ENCODE measurements around the gene OPN1MW3. TPM values are rescaled to one million over a fixed set of nuclear protein-coding genes. Genes with fewer than 3 reads are reported as not detected.
"Not testable (repeated sequence)": the region's sequence is repeated elsewhere in the genome, so short reads cannot be mapped to it uniquely, and the experiment has no call there.

The OPN1MW3 gene
- total and polyA plus RNA-seq, 2 experiments from 2014 or later: not detected

DNA sequence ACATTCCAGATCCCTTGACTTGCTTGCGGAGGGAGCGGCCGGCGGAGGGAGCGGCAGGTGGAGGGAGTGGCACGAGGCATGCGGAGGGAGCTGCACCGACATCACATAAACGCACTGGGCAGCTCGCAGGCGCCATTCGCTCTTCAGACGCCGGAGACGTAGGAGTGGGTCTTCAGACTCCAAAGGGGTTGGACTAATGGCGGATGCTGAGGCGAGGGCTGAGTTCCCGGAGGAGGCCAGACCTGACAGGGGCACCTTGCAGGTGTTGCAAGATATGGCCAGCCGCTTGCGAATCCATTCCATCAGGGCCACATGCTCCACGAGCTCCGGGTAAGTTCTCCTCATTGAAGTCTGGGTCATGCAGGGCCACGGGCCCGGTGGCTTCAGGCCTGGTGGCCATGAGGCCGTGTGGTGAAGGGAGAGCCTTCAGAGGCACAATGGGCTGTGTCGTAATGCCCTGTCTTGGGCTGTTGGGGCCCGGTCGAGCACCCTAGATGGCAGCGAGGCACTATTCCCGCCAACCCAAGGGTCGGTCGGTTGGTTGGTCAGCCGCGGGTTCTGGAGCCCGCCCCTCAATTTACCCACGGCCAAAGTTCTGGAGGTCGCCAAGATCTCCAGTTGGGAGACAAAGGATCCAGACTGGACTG lies 38.4 kb downstream of the OPN1MW3 start, which contains the start of gene TKTL1:
TSS of gene TKTL1 (plus strand) at position 132 of the 647 bp plus-strand sequence. CDS start at position 197, 65 bp downstream.
- no peaks in the 10 kb centered on the region for H3K36me3 ChIP-seq (ENCODE audit: low read depth)
- no peak within 1 kb of the TSS for H2AFZ ChIP-seq
- H4K20me1 ChIP-seq (ENCODE audit: insufficient read depth): no peaks in the 10 kb centered on the region
- H3K4me1 ChIP-seq (ENCODE audit: insufficient read depth): no peaks in the 10 kb centered on the region
- H3K27ac ChIP-seq: no peak within 1 kb of the TSS
- no peaks in the 10 kb centered on the region for H3K9me3 ChIP-seq (ENCODE audit: low read depth)
- no peaks in the 10 kb centered on the region for H3K79me2 ChIP-seq (ENCODE audit: insufficient read depth)
- TF ChIP-seq EZH2phosphoT487 (IDR thresholded peaks at IDR 0.05; ENCODE audit: insufficient read depth, low read depth) (no peak), EZH2 (IDR thresholded peaks at IDR 0.05; ENCODE audit: insufficient read depth, poor library complexity, severe bottlenecking) (no peak)
- no peak within 1 kb of the TSS for H3K4me3 ChIP-seq
- H3K27me3 ChIP-seq (replicated peaks; ENCODE audit: insufficient read depth): no peaks in the 10 kb centered on the region
- H3K9ac ChIP-seq: no peak within 1 kb of the TSS
- H3F3A ChIP-seq (ENCODE audit: insufficient read depth): no peaks in the 10 kb centered on the region
- DNase-seq: no peak
- in situ Hi-C loops (cut with MboI): no loop called here
- WGBS, 2 experiments (ENCODE audit: low coverage in 1 of 2, low lambda C conversion rate in 2 of 2, missing lambda C conversion rate in 2 of 2): 96% methylated on average over 28 to 37 of the region's 37 CpGs
- H3K4me2 ChIP-seq (ENCODE audit: unreplicated experiment): no peak within 1 kb of the TSS
- H3K9me2 ChIP-seq (ENCODE audit: insufficient read depth): no peaks in the 10 kb centered on the region

DNA sequence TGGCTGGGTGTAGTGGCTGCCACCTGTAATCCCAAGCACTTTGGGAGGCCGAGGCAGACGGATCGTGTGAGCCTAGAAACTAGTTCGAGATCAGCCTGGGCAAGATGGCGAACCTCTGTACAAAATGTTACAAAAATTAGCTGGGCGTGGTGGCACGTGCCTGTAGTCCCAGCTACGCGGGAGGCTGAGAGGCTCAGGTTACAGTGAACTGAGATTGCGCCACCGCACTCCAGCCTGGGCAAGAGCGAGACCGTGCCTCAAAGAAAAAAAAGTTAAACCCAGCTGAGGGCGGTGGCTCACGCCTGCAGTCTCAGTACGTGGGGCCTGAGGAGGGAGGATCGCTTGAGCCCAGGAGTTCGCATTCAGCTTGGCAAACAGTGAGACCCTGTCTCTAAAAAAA lies 39.3 kb downstream of the OPN1MW3 start:
- WGBS, 2 experiments (ENCODE audit: low coverage in 1 of 2, low lambda C conversion rate in 2 of 2, missing lambda C conversion rate in 2 of 2): 79% methylated on average over 14 to 18 of the region's 18 CpGs
- H4K20me1 ChIP-seq (ENCODE audit: insufficient read depth): no peaks in the 10 kb centered on the region

GRCh38 chrX:154298312-154298711 lies 40.9 kb downstream of the OPN1MW3 start:
- Histone ChIP-seq H3K27me3 (replicated peaks; ENCODE audit: insufficient read depth) (no peaks in the 10 kb centered on the region), H3K9me2 (ENCODE audit: insufficient read depth) (no peaks in the 10 kb centered on the region), H3F3A (ENCODE audit: insufficient read depth) (no peaks in the 10 kb centered on the region), H3K36me3 (ENCODE audit: low read depth) (no peaks in the 10 kb centered on the region), H2AFZ (no peak overlapping the region), H3K9me3 (ENCODE audit: low read depth) (no peaks in the 10 kb centered on the region), H3K4me1 (ENCODE audit: insufficient read depth) (no peaks in the 10 kb centered on the region), H3K4me2 (ENCODE audit: unreplicated experiment) (no peak overlapping the region), H3K4me3 (no peak overlapping the region), H3K9ac (no peak overlapping the region), H4K20me1 (ENCODE audit: insufficient read depth) (no peaks in the 10 kb centered on the region), H3K79me2 (ENCODE audit: insufficient read depth) (no peaks in the 10 kb centered on the region), H3K27ac (no peak overlapping the region)
- 39 to 43% methylated on average over 5 to 7 of the region's 7 CpGs for WGBS, 2 experiments (ENCODE audit: low coverage in 1 of 2, low lambda C conversion rate in 2 of 2, missing lambda C conversion rate in 2 of 2)
- TF ChIP-seq EZH2 (IDR thresholded peaks at IDR 0.05; ENCODE audit: insufficient read depth, poor library complexity, severe bottlenecking) (no peak), EZH2phosphoT487 (IDR thresholded peaks at IDR 0.05; ENCODE audit: insufficient read depth, low read depth) (no peak)
- DNase-seq: no peak
- in situ Hi-C loops (cut with MboI): no loop called here

More for the DNA sequence above, 39.3 kb downstream of the OPN1MW3 start:
- no peak for TF ChIP-seq EZH2phosphoT487 (IDR thresholded peaks at IDR 0.05; ENCODE audit: insufficient read depth, low read depth)
- no peak for TF ChIP-seq EZH2 (IDR thresholded peaks at IDR 0.05; ENCODE audit: insufficient read depth, poor library complexity, severe bottlenecking)
- Histone ChIP-seq H3K27ac (no peak overlapping the region), H3K4me3 (no peak overlapping the region), H3K9ac (no peak overlapping the region), H2AFZ (no peak overlapping the region), H3K27me3 (replicated peaks; ENCODE audit: insufficient read depth) (no peaks in the 10 kb centered on the region), H3K36me3 (ENCODE audit: low read depth) (no peaks in the 10 kb centered on the region), H3K4me2 (ENCODE audit: unreplicated experiment) (no peak overlapping the region), H3K4me1 (ENCODE audit: insufficient read depth) (no peaks in the 10 kb centered on the region), H3F3A (ENCODE audit: insufficient read depth) (no peaks in the 10 kb centered on the region), H3K79me2 (ENCODE audit: insufficient read depth) (no peaks in the 10 kb centered on the region), H3K9me3 (ENCODE audit: low read depth) (no peaks in the 10 kb centered on the region), H3K9me2 (ENCODE audit: insufficient read depth) (no peaks in the 10 kb centered on the region)
- in situ Hi-C loops (cut with MboI): no loop called here
- DNase-seq: no peak

DNA sequence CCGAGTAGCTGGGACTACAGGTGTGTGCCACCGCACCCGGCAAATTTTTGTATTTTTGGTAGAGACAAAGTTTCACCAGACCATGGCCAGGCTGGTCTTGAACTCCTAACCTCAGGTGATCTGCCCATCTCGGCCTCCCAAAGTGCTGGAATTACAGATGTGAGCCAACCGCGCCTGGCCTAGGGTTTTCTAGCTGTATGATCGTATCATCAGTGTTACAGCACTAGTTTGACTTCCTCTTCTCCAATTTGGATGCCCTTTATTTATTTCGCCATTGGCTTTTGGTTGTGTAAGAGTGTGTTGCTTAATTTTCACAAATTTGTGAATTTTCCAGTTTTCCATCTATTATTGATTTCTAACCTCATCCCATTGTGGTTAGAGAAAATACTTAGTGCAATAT lies 43.4 kb downstream of the OPN1MW3 start:
- Histone ChIP-seq H3K9me3 (ENCODE audit: low read depth) (no peaks in the 10 kb centered on the region), H2AFZ (no peak overlapping the region), H3K27me3 (replicated peaks; ENCODE audit: insufficient read depth) (no peaks in the 10 kb centered on the region), H3K4me2 (ENCODE audit: unreplicated experiment) (no peak overlapping the region), H3K4me1 (ENCODE audit: insufficient read depth) (no peaks in the 10 kb centered on the region), H3F3A (ENCODE audit: insufficient read depth) (no peaks in the 10 kb centered on the region), H3K9me2 (ENCODE audit: insufficient read depth) (no peaks in the 10 kb centered on the region), H4K20me1 (ENCODE audit: insufficient read depth) (no peaks in the 10 kb centered on the region), H3K79me2 (ENCODE audit: insufficient read depth) (no peaks in the 10 kb centered on the region), H3K4me3 (no peak overlapping the region), H3K36me3 (ENCODE audit: low read depth) (no peaks in the 10 kb centered on the region), H3K27ac (no peak overlapping the region), H3K9ac (no peak overlapping the region)
- WGBS, 2 experiments (ENCODE audit: low coverage in 1 of 2, low lambda C conversion rate in 2 of 2, missing lambda C conversion rate in 2 of 2): 79 to 80% methylated on average over 5 to 8 of the region's 8 CpGs
- no peak for DNase-seq
- in situ Hi-C loops (cut with MboI): no loop called here
- TF ChIP-seq EZH2 (IDR thresholded peaks at IDR 0.05; ENCODE audit: insufficient read depth, poor library complexity, severe bottlenecking): no peak
- TF ChIP-seq EZH2phosphoT487 (IDR thresholded peaks at IDR 0.05; ENCODE audit: insufficient read depth, low read depth): no peak

DNA sequence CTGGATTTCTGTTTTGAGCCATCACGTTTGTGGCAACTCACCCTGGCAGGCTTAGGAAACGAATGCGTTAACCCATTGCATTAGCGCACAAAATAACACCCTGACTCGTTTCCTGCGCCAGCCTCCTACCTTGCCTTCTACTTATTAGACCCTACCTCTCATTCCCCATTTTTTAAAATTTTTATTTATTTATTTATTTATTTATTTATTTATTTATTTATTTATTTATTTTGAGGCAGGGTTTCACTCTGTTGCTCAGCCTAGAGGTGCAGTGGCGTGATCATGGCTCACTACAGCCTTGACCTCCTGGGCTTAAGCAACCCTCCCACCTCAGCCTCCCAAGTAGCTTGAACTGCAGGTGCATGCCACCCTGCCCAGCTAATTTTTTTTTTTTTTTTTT lies 45.6 kb downstream of the OPN1MW3 start:
- DNase-seq; in situ Hi-C loops (cut with MboI); H3K4me1 ChIP-seq (ENCODE audit: insufficient read depth); H3K27ac ChIP-seq; H3K9me3 ChIP-seq (ENCODE audit: low read depth); H3F3A ChIP-seq (ENCODE audit: insufficient read depth); H3K36me3 ChIP-seq (ENCODE audit: low read depth); H3K4me3 ChIP-seq; H3K9me2 ChIP-seq (ENCODE audit: insufficient read depth); H3K27me3 ChIP-seq (replicated peaks; ENCODE audit: insufficient read depth); H3K79me2 ChIP-seq (ENCODE audit: insufficient read depth); H2AFZ ChIP-seq; H4K20me1 ChIP-seq (ENCODE audit: insufficient read depth); H3K4me2 ChIP-seq (ENCODE audit: unreplicated experiment); H3K9ac ChIP-seq: not testable (repeated sequence)
- WGBS, 2 experiments (ENCODE audit: low coverage in 1 of 2, low lambda C conversion rate in 2 of 2, missing lambda C conversion rate in 2 of 2): 57 to 59% methylated on average over 7 of the region's 7 CpGs
